Stimulated activated CD8-positive, alpha-beta memory T cell treated with anti-CD3 and anti-CD28 coated beads, Interleukin-2, amount 100 ng/mL, for 48 hours (primary cell): ENCODE results near the gene USP6NL.
"Not testable (repeated sequence)": the region's sequence is repeated elsewhere in the genome, so short reads cannot be mapped to it uniquely, and the experiment has no call there.

ENCODE experiments used
- DNase-seq, 2 donors: peaks; one replicate each; pipeline ENCODE4 v3.0.0-alpha.2; 2020; ENCODE audit warnings: low read depth in 2 of 2

USP6NL gene

GRCh38 chr10:11444531-11445228 lies 166.8 kb downstream of the USP6NL start:
- no peak for DNase-seq

GRCh38 chr10:11444155-11444530 lies 167.3 kb downstream of the USP6NL start:
- no peak for DNase-seq

GRCh38 chr10:11443468-11444154 lies 167.8 kb downstream of the USP6NL start:
- DNase-seq, result no peak

GRCh38 chr10:11442001-11442773 lies 169.3 kb downstream of the USP6NL start:
- DNase-seq, result no peak

- no peak for DNase-seq
These were observed 170.3 kb downstream of the USP6NL start for GRCh38 chr10:11441151-11441535.

- DNase-seq, result peak; percentile 10 to 30
These were observed 170.9 kb downstream of the USP6NL start for GRCh38 chr10:11440250-11441150.

GRCh38 chr10:11439523-11440053 lies 171.9 kb downstream of the USP6NL start:
- no peak for DNase-seq

- DNase-seq, result no peak
These were observed 173.9 kb downstream of the USP6NL start for GRCh38 chr10:11437391-11438142.

- not testable (repeated sequence) for DNase-seq
These were observed 175.0 kb downstream of the USP6NL start for GRCh38 chr10:11436445-11436844.

- no peak for DNase-seq
These were observed 175.9 kb downstream of the USP6NL start for GRCh38 chr10:11435581-11435981.

GRCh38 chr10:11434324-11434723 lies 177.1 kb downstream of the USP6NL start:
- no peak for DNase-seq

- no peak for DNase-seq
These were observed 177.8 kb downstream of the USP6NL start for GRCh38 chr10:11433657-11434056.

- no peak for DNase-seq
These were observed 180.3 kb downstream of the USP6NL start for GRCh38 chr10:11431216-11431555.

GRCh38 chr10:11430421-11431215 lies 180.8 kb downstream of the USP6NL start:
- DNase-seq, result no peak

- no peak for DNase-seq
These were observed 181.9 kb downstream of the USP6NL start for GRCh38 chr10:11429439-11430052.

GRCh38 chr10:11425676-11426075 lies 185.8 kb downstream of the USP6NL start:
- DNase-seq, result no peak

GRCh38 chr10:11425296-11425610 lies 186.2 kb downstream of the USP6NL start:
- DNase-seq, result no peak

GRCh38 chr10:11424456-11425295 lies 186.8 kb downstream of the USP6NL start:
- DNase-seq, result no peak

GRCh38 chr10:11416974-11417373 lies 194.5 kb downstream of the USP6NL start:
- no peak for DNase-seq
